ENCODE results near the gene ZNF189.

ZNF189 gene

GRCh38 chr9:101421653-101422065 is 23.0 kb downstream of the ZNF189 start:
- no peak for DNase-seq

GRCh38 chr9:101427358-101427757 is 28.7 kb downstream of the ZNF189 start:
- DNase-seq: no peak

GRCh38 chr9:101427957-101428655 is 29.5 kb downstream of the ZNF189 start:
- DNase-seq: no peak

GRCh38 chr9:101428909-101429308 is 30.3 kb downstream of the ZNF189 start:
- no peak for DNase-seq

GRCh38 chr9:101429736-101430135 is 31.1 kb downstream of the ZNF189 start:
- no peak for DNase-seq

GRCh38 chr9:101432171-101432570 is 33.5 kb downstream of the ZNF189 start:
- DNase-seq: no peak

DNA sequence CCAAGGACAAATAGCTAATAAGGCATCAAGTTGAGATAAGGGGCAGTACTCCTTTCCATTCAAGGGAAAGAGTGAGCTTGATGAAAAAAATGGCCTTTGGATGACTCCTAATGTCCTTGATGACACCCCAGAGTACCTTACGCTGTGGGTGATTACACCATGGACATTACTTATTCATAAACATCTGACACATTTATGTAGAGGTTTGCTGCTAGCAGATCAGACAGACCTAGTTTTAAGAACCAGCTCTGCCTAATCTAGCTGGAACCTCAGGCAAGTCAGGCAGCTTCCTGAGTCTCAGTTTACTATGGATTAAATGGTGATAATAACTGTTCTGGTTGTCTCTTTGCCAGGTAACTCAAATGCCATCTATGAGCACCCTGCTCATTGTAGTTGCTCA is 34.1 kb downstream of the ZNF189 start:
- no peak for DNase-seq

- no peak for DNase-seq
Measured at GRCh38 chr9:101433229-101433628, 34.6 kb downstream of the ZNF189 start.

DNA sequence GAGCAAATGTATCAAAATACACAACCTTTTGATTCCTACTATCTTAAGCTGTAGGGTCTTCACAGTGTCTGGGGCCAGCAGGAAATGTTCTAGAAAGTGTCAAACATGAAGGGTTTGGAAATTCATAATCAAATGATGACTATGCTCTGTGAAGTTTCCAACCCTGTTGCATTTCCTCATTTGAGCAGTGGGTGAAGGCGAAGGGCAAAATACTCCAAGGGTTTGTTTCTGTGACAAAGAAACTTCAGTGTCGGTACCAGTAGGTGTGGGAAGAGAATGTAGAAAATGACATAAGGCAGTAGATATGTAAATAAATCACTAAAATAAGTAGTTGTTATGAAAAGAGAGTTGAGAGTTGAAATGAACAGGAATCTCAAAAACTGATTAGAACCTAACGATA is 36.3 kb downstream of the ZNF189 start:
- no peak for DNase-seq

DNA sequence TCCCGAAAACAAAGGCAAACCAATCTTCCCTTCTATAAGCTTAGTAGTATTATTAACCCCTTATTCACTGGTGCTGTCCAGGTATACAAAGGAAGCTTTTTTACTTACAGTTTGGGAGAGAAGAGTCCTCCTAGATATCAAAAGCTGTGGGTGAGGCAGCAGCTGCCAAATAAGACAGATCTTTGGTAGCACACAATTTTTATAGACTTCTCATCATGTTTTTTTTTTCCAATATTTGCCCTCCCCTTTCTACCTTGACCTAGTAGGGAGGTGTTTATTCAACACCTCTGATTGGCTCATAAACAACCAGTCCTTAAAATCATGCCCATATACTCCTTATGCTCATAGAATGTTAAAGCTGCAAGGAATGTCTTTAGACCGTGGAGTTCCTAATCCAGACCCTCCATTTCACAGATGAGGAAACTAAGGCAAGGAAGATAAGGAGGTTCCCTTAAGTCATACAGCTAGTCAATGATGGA is 37.0 kb downstream of the ZNF189 start, which contains the start of gene ALDOB:
TSS of gene ALDOB (minus strand) at position 174 of the 479 bp plus-strand sequence. CDS start 4,887 bp downstream, outside the sequence.
- no peak for DNase-seq

DNA sequence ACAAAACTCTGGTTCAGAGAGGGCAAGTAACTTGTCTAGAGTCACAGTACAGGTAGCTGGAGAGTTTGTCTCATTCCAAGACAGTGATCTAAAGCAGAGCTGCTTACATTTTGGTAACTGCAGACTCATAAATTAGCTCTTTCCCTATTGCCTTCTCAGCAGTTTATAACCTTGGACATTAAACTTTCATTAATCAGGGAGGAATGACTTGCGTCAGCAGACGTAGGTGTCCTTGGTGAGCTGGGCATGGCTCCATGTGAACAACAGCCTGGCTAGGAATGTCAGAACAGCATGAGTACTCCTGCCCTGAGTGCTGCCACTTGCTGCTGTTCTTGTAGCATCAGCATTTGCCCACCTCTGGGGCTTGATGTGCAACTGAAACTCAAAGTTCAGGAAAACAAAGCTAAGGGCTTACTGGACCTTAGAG is 39.2 kb downstream of the ZNF189 start:
- no peak for DNase-seq

- DNase-seq: no peak
Measured at GRCh38 chr9:101438523-101438922, 39.9 kb downstream of the ZNF189 start.

DNA sequence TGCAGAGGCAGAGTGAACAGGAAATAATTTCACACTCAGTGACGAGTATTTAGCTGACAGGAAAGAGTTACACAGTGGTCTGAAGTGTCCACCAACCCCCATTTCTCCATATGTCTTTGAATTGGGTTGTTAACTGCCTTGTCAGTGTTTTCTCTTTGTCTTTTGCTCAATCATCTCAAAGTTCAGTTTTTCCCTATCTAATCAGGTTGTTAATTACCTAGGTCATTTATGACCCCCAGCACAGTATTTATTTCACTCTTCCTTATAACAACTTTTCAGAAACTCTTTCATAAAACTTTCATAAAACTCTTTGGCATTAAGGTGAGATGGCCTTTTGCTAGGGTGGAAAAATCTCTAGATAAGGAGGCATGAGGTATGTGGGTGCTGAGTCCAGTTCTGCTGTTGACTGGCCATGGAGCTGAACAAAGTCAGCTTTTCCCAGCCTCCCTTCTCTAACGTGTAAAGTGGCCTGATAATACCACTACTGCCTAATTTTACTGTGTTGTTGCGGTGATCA is 42.1 kb downstream of the ZNF189 start:
- no peak for DNase-seq

GRCh38 chr9:101442318-101442717 is 43.7 kb downstream of the ZNF189 start:
- no peak for DNase-seq

GRCh38 chr9:101442736-101443135 is 44.1 kb downstream of the ZNF189 start:
- DNase-seq: no peak

- DNase-seq: peak; percentile 40
Measured at GRCh38 chr9:101443364-101443771, 44.7 kb downstream of the ZNF189 start.

DNA sequence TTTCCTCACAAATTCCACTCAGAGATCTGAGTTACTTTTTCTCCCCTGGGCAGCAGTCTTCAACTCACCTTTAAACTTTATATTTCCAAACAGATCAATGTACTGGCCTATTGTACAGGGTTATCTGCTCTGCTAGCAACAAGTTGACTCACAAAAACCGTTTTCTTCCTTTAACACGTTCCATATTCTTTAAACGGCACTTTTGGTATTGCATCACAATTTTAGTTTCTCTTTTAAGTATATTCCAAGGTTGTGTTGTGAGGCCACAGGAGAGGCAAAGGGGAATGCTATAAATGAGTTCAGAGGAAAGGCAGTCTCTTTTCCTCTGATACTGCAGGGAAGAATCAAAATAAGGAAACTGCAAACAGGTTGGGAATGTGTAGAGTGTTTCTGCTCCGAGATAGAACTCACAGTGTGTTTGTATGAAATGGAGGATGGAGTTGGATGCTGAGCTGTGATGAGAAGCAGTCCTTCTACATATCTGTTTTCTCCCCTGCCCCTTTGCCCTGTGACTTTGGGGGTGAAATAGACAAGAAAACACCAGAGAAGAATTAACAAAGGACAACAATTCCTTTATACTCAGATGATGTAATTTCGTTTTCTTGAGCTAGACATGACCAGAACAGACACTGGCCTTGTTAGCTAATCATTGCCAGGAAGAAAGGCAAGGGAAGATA is 46.8 kb downstream of the ZNF189 start:
- no peak for DNase-seq

GRCh38 chr9:101446732-101447131 is 48.1 kb downstream of the ZNF189 start:
- DNase-seq: no peak

DNA sequence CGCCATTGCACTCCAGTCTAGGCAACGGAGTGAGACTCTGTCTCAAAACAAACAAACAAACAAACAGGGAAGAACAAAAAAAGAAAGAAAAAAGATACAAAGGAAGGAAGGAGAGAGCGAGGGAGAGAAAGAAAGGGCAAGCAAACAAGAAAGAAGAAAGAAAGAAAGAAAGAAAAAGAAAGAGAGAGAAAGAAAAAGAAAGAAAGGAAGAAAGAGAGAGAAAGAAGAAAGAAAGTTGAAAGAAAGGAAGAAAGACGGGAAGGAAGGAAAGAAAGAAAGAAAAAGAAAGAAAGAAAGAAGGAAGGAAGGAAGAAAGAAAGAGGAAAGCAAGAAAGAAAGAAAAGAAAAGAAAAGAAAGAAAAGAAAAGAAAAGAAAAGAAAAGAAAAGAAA is 50.0 kb downstream of the ZNF189 start:
- no peak for DNase-seq

GRCh38 chr9:101449071-101449721 is 50.5 kb downstream of the ZNF189 start:
- DNase-seq: peak; percentile 77

DNA sequence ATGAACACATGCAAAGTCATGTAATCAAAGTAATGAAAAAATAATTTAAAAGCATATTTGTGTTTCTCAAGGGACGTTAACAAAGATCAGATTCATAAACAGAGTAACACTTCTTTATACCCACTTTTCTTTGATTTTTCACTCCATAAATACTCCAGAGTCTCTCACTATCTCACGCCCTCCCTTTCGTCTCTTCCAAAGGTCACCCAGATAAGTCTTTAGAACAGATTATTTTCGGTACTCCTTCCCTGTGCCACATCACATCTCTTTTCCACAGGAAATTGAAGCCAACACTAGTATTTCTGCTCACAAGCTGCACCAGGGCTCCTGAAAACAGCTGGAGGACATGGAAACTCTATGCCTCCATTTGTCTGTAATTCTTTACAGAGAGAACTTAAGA is 52.3 kb downstream of the ZNF189 start:
- no peak for DNase-seq

DNA sequence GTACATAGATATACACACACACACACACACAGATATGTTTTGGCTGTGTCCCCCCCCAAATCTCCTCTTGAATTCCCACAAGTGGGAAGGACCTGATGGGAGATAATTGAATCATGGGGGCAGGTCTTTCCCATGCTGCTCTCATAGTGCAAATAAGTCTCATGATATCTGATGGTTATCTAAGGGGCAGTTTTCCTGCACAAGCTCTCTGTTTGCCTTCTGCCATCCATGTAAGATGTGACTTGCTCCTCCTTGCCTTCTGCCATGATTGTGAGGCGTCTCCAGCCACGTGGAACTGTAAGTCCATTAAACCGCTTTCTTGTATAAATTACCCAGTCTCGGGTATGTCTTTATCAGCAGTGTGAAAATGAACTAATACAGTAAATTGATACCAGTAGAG is 52.8 kb downstream of the ZNF189 start:
- DNase-seq: no peak

- DNase-seq: no peak
Measured at GRCh38 chr9:101453776-101454570, 55.3 kb downstream of the ZNF189 start.
